Upper lobe of left lung (tissue), 6 donors: Measurements from ENCODE around the gene UPK3BL2. TPM values are rescaled to one million over a fixed set of nuclear protein-coding genes. Genes with fewer than 3 reads are reported as not detected.
"Not testable (repeated sequence)": the region's sequence is repeated elsewhere in the genome, so short reads cannot be mapped to it uniquely, and the experiment has no call there.

Experiments
- ATAC-seq, 2 donors: fragments of 200-7000 bp; cut with Tn5 transposase; one replicate each; pipeline ENCODE4 v1.9.1; 2022; ENCODE audit warnings: mild to moderate bottlenecking in 2 of 2, moderate library complexity in 2 of 2; ENCODE audit not compliant: low FRiP score in 2 of 2
- DNase-seq, 2 donors: peaks; one replicate each; pipeline ENCODE4 v3.0.0-alpha.2; 2019 to 2020
- H3K27ac ChIP-seq, 4 donors: fragments of 200-600 bp; sonication (generic); one replicate each; pipeline ENCODE4 v1.5.1; 2016 to 2019
- H3K27me3 ChIP-seq, 4 donors: fragments of 200-600 bp; sonication (generic); one replicate each; pipeline ENCODE4 v1.5.1; 2017 to 2019
- H3K36me3 ChIP-seq, 4 donors: fragments of 200-600 bp; sonication (generic); one replicate each; pipeline ENCODE4 v1.5.1; 2016 to 2019
- H3K4me1 ChIP-seq, 4 donors: fragments of 200-600 bp; sonication (generic); one replicate each; pipeline ENCODE4 v1.5.1; 2018 to 2019
- H3K4me3 ChIP-seq, 4 donors: fragments of 200-600 bp; sonication (generic); one replicate each; pipeline ENCODE4 v1.5.1; 2017 to 2019; ENCODE audit warnings: mild to moderate bottlenecking in 2 of 4, moderate library complexity in 1 of 4
- H3K9me3 ChIP-seq, 4 donors: fragments of 200-600 bp; sonication (generic); one replicate each; pipeline ENCODE4 v1.5.1; 2018 to 2019
- WGBS, 2 donors: methylation state at CpG; one replicate each; pipeline ENCODE4 v1.1.5; 2017 to 2018; 5-methylcytosine and 5-hydroxymethylcytosine counted together
- total RNA-seq, 6 donors: library from RNA; depleted of rRNA in 4 of 6; stranded (reverse); fragments of >200 nt in 4 of 6; gene quantifications; one replicate each; pipeline versions ENCODE4 v1.1.0 to v1.2.1, GENCODE V29; 2016 to 2021
- donor health status: DM: no; HTN: no; CAD: no; lungs with moderate emphysema.
- donor health status: DM: no; HTN: yes; CAD: no; lungs with severe emphysema.

UPK3BL2 gene
- total RNA-seq, 6 donors from 2014 or later: 3.0 to 30.4 (median 16.6) TPM

DNA sequence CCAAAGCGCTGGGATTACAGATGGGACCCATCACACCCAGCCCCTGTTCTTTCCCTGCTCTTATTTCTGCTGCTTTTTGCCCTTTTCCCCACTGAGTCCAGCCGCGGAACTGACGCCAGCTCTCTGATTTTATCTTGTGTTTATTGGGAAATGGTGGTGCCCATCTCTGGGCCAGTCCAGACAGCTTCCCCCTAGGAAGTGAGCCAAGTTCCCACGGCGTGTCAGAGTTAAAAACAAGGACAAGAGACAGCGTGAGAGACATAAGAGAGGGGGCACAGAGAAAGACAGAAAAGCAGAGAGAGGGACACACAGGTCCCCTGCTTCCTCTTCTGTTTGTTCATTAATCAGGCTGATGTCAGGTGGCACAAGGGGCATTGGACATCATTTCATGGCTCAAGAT, 11.9 kb downstream of the UPK3BL2 start:
- not testable (repeated sequence) for H3K4me1 ChIP-seq, H3K27me3 ChIP-seq, H3K36me3 ChIP-seq, H3K4me3 ChIP-seq, H3K9me3 ChIP-seq
- peak overlapping the region in 1 of 4 donors; percentile 44 for H3K27ac ChIP-seq
- no CpG with 5 or more reads among the region's 7 CpGs for WGBS, 2 donors
- ATAC-seq: peak in 1 of 2 donors; percentile 8
- peak in 1 of 2 donors; percentile 59 for DNase-seq

GRCh38 chr7:102527822-102528793, 15.4 kb downstream of the UPK3BL2 start:
- not testable (repeated sequence) for ATAC-seq, H3K27ac ChIP-seq, H3K36me3 ChIP-seq, H3K27me3 ChIP-seq, H3K9me3 ChIP-seq, H3K4me3 ChIP-seq, DNase-seq, H3K4me1 ChIP-seq
- 100% methylated on average over 2 of the region's 13 CpGs; no CpG with 5 or more reads in 1 of the 2 donors for WGBS, 2 donors

DNA sequence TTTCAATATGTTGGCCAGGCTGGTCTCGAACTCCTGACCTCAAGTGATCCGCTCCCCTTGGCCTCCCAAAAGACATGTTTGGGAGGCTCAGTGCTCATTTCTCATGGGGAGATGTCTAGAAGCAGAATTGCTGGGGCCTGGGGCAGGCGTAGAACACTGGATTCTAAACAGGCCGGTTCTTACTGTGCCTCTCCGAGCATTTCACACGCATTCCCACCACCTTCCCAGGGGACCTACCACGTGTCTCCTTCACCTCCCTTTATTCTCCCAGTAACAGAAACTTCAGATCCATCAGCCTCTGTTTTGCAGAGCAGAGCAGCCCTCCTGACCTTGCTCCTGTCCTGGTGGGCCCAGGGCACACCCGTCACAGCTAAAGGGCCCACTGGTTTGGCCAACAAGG, 16.3 kb downstream of the UPK3BL2 start:
- H3K4me3 ChIP-seq, H3K9me3 ChIP-seq, ATAC-seq, H3K27me3 ChIP-seq, DNase-seq, H3K36me3 ChIP-seq, H3K27ac ChIP-seq, H3K4me1 ChIP-seq: not testable (repeated sequence)
- 80 to 100% methylated on average over 1 of the region's 8 CpGs for WGBS, 2 donors

DNA sequence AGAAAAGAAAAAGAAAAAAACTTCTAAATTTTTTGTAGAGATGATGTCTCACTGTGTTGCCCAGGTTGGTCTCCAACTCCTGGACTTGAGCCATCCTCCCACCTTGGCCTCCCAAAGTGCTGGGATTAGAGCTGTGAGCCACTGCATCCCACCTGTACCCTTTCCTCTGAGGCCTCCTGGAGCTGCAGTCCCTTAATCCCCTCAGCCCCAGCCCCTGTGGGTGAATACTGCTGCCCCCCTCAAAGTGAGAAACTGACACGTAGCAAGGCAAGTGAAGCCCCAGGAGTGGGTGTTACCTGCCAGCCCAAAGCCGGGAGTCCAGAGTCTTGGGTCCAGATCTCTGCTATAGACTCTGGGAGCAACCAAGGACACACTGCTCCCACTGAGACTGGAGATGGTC, 18.7 kb downstream of the UPK3BL2 start:
- H3K9me3 ChIP-seq, H3K4me1 ChIP-seq, H3K36me3 ChIP-seq, H3K27me3 ChIP-seq, H3K4me3 ChIP-seq, DNase-seq, H3K27ac ChIP-seq: not testable (repeated sequence)
- ATAC-seq: peak; percentile 16 to 24
- no CpG with 5 or more reads among the region's 2 CpGs for WGBS, 2 donors

DNA sequence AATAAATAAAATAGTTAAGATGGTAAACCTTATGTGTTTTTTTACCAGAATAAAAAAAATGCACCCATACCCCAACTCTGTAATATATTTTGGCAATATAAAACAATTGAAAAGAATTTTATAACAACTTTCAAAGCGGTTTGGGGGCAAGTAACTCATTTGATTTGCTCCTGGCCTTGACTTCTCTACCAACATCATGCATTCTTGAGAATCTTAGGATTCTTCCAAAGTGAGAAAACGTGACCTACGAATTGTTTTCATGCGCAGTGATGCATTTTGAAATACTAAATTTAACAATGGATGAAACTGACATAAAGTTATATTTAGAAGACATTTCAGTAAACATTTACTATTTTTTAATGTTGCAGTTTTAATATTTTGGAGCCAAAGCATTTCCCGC, 22.7 kb downstream of the UPK3BL2 start:
- not testable (repeated sequence) for H3K9me3 ChIP-seq, ATAC-seq, DNase-seq, H3K36me3 ChIP-seq, H3K4me1 ChIP-seq, H3K27me3 ChIP-seq, H3K27ac ChIP-seq, H3K4me3 ChIP-seq
- WGBS, 2 donors: no CpG with 5 or more reads among the region's 5 CpGs

- ATAC-seq (peak; percentile 94 to 97), DNase-seq (peak in 1 of 2 donors; percentile 87)
- not testable (repeated sequence) for H3K9me3 ChIP-seq, H3K27me3 ChIP-seq, H3K27ac ChIP-seq, H3K4me1 ChIP-seq, H3K36me3 ChIP-seq
- no CpG with 5 or more reads among the region's 61 CpGs for WGBS, 2 donors
- H3K4me3 ChIP-seq: peak within 1 kb of the TSS in 3 of 4 donors; percentile 27 to 32 (median 28)
Measured at GRCh38 chr7:102517550-102518147, 25.8 kb downstream of the UPK3BL2 start, which contains the start of gene RASA4B. Gene RASA4B, minus strand, starts transcription at chr7:102517777. Its CDS starts 67 bp downstream, at chr7:102517710.

- H3K9me3 ChIP-seq, DNase-seq, H3K4me1 ChIP-seq, H3K36me3 ChIP-seq, H3K4me3 ChIP-seq, H3K27me3 ChIP-seq, H3K27ac ChIP-seq, ATAC-seq: not testable (repeated sequence)
- WGBS, 2 donors: no CpG with 5 or more reads among the region's 10 CpGs
Measured at GRCh38 chr7:102516951-102517350, 26.5 kb downstream of the UPK3BL2 start.

GRCh38 chr7:102515889-102516288, 27.6 kb downstream of the UPK3BL2 start:
- H3K4me1 ChIP-seq, ATAC-seq, H3K27me3 ChIP-seq, H3K36me3 ChIP-seq, H3K9me3 ChIP-seq, H3K4me3 ChIP-seq, DNase-seq, H3K27ac ChIP-seq: not testable (repeated sequence)
- WGBS, 2 donors: no CpG with 5 or more reads among the region's 3 CpGs

- H3K4me1 ChIP-seq, H3K27ac ChIP-seq, H3K27me3 ChIP-seq, H3K4me3 ChIP-seq, H3K36me3 ChIP-seq, H3K9me3 ChIP-seq: not testable (repeated sequence)
- DNase-seq (peak in 1 of 2 donors; percentile 20), ATAC-seq (peak; percentile 20 to 25)
- WGBS, 2 donors: no CpG with 5 or more reads among the region's 15 CpGs
Measured at GRCh38 chr7:102514881-102515721, 28.4 kb downstream of the UPK3BL2 start.

DNA sequence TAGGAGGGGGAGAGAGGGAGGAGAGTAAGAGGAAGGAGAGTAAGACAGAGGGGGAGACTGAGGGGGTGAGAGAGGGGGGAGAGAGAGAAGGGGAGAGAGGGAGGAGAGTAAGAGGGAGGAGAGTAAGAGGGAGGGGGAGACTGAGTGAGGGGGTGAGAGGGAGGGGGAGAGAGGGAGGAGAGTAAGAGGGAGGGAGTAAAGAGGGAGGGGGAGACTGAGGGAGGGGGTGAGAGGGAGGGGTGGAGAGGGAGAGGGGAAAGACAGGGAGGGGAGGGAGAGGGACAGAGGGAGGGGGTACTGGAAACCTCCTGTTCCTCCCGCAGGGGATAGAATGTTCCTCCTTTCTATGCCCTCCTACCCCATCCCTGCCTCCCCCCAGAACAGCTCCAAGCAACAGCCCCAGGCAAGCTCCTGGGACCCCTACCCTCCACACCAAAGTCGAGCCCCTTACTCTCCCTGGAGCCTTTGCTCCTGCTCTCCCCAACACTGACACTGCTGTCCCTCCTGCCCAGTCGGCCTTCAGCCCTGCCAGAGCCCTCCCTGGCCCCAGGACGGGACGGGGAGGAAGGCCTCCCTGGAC, 30.8 kb downstream of the UPK3BL2 start:
- WGBS, 2 donors: 10 to 12% methylated on average over 5 of the region's 5 CpGs
- peak; percentile 19 to 62 for DNase-seq

DNA sequence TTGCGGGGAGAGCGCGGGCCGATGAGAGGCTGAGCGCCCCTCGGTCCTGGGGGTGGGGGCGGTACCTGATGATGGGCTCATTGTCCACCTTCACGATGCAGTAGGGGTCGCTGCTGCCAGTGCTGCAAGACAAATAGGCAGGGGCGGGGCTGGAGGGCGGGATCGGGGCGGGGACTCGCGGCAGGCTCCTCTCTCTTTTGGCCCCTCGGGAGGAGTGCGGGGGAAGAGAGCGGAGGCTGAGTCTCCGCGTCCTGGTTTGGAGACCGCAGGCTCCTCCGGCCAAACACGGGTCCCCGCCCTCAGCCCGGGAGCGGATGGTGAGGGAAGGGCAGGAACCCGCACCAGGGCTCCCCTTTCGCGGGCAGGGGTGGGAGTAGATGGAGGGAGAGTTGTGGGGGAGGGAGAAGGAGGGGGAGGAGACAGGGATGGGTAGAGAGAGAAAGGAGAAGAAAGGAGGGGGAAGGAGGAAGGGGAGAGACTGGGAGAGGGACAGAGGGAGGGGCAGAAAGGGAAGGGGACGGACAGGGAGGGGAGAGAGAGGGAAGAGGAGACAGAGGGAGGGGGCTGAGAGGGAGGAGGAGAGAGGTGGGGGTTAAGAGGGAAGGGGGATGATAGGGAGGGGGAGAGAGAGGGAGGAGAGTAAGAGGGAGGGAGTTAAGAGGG, 31.5 kb downstream of the UPK3BL2 start:
- WGBS, 2 donors: no CpG with 5 or more reads among the region's 30 CpGs
- DNase-seq, H3K9me3 ChIP-seq, H3K27ac ChIP-seq, H3K27me3 ChIP-seq, H3K36me3 ChIP-seq, H3K4me3 ChIP-seq, H3K4me1 ChIP-seq: not testable (repeated sequence)
- peak; percentile 13 to 82 for ATAC-seq

More for the DNA sequence above, 30.8 kb downstream of the UPK3BL2 start:
- not testable (repeated sequence) for H3K27me3 ChIP-seq, H3K4me1 ChIP-seq, H3K9me3 ChIP-seq, H3K36me3 ChIP-seq
- H3K4me3 ChIP-seq: peak overlapping the region in 1 of 4 donors; percentile 21
- peak in 1 of 2 donors; percentile 1 for ATAC-seq
- peak overlapping the region in 3 of 4 donors; percentile 75 to 85 (median 81) for H3K27ac ChIP-seq

DNA sequence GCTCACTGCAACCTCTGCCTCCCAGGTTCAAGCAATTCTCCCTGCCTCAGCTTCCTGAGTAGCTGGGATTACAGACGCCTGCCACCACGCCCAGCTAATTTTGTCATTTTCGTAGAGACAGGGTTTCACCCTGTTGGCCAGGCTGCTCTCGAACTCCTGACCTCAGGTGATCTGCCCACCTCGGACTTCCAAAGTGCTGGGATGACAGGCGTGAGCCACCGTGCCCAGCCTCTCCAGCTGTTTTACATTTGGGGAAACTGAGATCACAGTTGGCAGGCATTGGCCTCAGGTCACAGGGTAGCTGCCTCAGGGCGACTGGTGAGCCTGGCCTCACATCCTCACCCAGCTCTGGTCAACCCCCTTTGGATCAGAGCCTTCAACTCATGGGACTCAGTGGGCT, 32.9 kb downstream of the UPK3BL2 start:
- WGBS, 2 donors: 84 to 85% methylated on average over 5 of the region's 8 CpGs
- not testable (repeated sequence) for H3K9me3 ChIP-seq, ATAC-seq, H3K4me1 ChIP-seq, H3K27me3 ChIP-seq, H3K27ac ChIP-seq, H3K4me3 ChIP-seq, H3K36me3 ChIP-seq
- peak in 1 of 2 donors; percentile 34 for DNase-seq
